Naive B cell (primary cell): Measurements from ENCODE around the gene TRIM66. TPM values are rescaled to one million over a fixed set of nuclear protein-coding genes. Genes with fewer than 3 reads are reported as not detected.

ENCODE experiments used
- ATAC-seq, 2 donors: fragments of 150-1000 bp; cut with Tn5 transposase; 2 replicates each; pipeline ENCODE4 v1.10.0; 2021; ENCODE audit warnings: low read depth in 2 of 2, mild to moderate bottlenecking in 2 of 2, moderate library complexity in 2 of 2
- DNase-seq: peaks from one replicate; pipeline ENCODE4 v3.0.0; 2022
- H3K27ac Mint-ChIP-seq, 6 donors: one replicate each; pipeline ENCODE4 v1.8.0; 2020 to 2022; ENCODE audit warnings: mild to moderate bottlenecking in 6 of 6, mixed read lengths in 6 of 6, moderate library complexity in 5 of 6, inconsistent platforms in 2 of 6
- H3K27me3 Mint-ChIP-seq, 3 donors: one replicate each; pipeline ENCODE4 v1.8.0; 2021 to 2022; ENCODE audit warnings: mixed read lengths in 3 of 3, mild to moderate bottlenecking in 1 of 3
- H3K36me3 Mint-ChIP-seq, 2 donors: one replicate each; pipeline ENCODE4 v1.8.0; 2020 to 2022; ENCODE audit warnings: mixed read lengths in 2 of 2, inconsistent platforms in 1 of 2, mild to moderate bottlenecking in 1 of 2
- H3K4me1 Mint-ChIP-seq, 3 donors: one replicate each; pipeline ENCODE4 v1.8.0; 2020 to 2022; ENCODE audit warnings: mixed read lengths in 3 of 3, inconsistent platforms in 1 of 3, mild to moderate bottlenecking in 1 of 3, moderate library complexity in 1 of 3
- H3K4me3 Mint-ChIP-seq, 8 donors: one replicate each; pipeline ENCODE4 v1.8.0; 2020 to 2022; ENCODE audit warnings: mild to moderate bottlenecking in 8 of 8, mixed read lengths in 8 of 8, moderate library complexity in 8 of 8, inconsistent platforms in 2 of 8
- H3K9me3 Mint-ChIP-seq, 7 donors: one replicate each; pipeline ENCODE4 v1.8.0; 2020 to 2022; ENCODE audit warnings: mixed read lengths in 7 of 7, mild to moderate bottlenecking in 5 of 7, inconsistent platforms in 2 of 7, moderate library complexity in 1 of 7
- polyA plus RNA-seq, 6 donors: library from polyadenylated mRNA; unstranded; fragments of 300-500 nt; fragmentation: Illumina TruSeq; gene quantifications; one replicate each; pipeline ENCODE4 v1.2.3, GENCODE V29; 2021; ENCODE audit warnings: low read depth in 6 of 6

Gene TRIM66
- polyA plus RNA-seq, 6 donors from 2014 or later = 0.31 to 1.7 (median 0.95) TPM; not detected in 1

- no peaks in the 10 kb centered on the region for H3K27me3 Mint-ChIP-seq
- no peak for ATAC-seq
- H3K36me3 Mint-ChIP-seq = peaks cover 0 to 15% of the 10 kb centered on the region in 2 donors
- no peak for DNase-seq
- no peak overlapping the region for H3K27ac Mint-ChIP-seq
- no peak overlapping the region for H3K4me3 Mint-ChIP-seq
- peaks cover 11 to 16% (median 14%) of the 10 kb centered on the region in 3 donors for H3K4me1 Mint-ChIP-seq
- H3K9me3 Mint-ChIP-seq = no peaks in the 10 kb centered on the region
These were observed 11.1 kb upstream of the TRIM66 start for GRCh38 chr11:8693555-8693954.

GRCh38 chr11:8693010-8693551 is 10.6 kb upstream of the TRIM66 start:
- H3K4me3 Mint-ChIP-seq = no peak overlapping the region
- H3K27ac Mint-ChIP-seq = no peak overlapping the region
- H3K27me3 Mint-ChIP-seq = no peaks in the 10 kb centered on the region
- no peak for DNase-seq
- ATAC-seq = no peak
- H3K36me3 Mint-ChIP-seq = peaks cover 0 to 15% of the 10 kb centered on the region in 2 donors
- H3K4me1 Mint-ChIP-seq = peaks cover 12 to 20% (median 18%) of the 10 kb centered on the region in 3 donors
- no peaks in the 10 kb centered on the region for H3K9me3 Mint-ChIP-seq

GRCh38 chr11:8692417-8692816 is 10.0 kb upstream of the TRIM66 start:
- no peaks in the 10 kb centered on the region for H3K9me3 Mint-ChIP-seq
- H3K4me3 Mint-ChIP-seq = no peak overlapping the region
- H3K27ac Mint-ChIP-seq = no peak overlapping the region

GRCh38 chr11:8691601-8692000 is 9.1 kb upstream of the TRIM66 start:
- Mint-ChIP-seq H3K4me1 (peaks cover 17 to 31% (median 24%) of the 10 kb centered on the region in 3 donors), H3K36me3 (peaks cover 0 to 10% of the 10 kb centered on the region in 2 donors), H3K27me3 (no peaks in the 10 kb centered on the region), H3K4me3 (peak overlapping the region in 2 of 8 donors; percentile 72 to 99), H3K9me3 (no peaks in the 10 kb centered on the region), H3K27ac (no peak overlapping the region)
- DNase-seq = no peak
- ATAC-seq = no peak

More at GRCh38 chr11:8692417-8692816, 10.0 kb upstream of the TRIM66 start:
- H3K27me3 Mint-ChIP-seq = no peaks in the 10 kb centered on the region
- peaks cover 17 to 27% (median 24%) of the 10 kb centered on the region in 3 donors for H3K4me1 Mint-ChIP-seq
- H3K36me3 Mint-ChIP-seq = peaks cover 0 to 12% of the 10 kb centered on the region in 2 donors
- ATAC-seq (no peak), DNase-seq (no peak)

GRCh38 chr11:8690374-8691342 is 8.2 kb upstream of the TRIM66 start:
- Mint-ChIP-seq H3K27me3 (no peaks in the 10 kb centered on the region), H3K36me3 (peaks cover 0 to 9% of the 10 kb centered on the region in 2 donors), H3K9me3 (no peaks in the 10 kb centered on the region), H3K27ac (peak overlapping the region in 2 of 6 donors; percentile 63 to 77), H3K4me1 (peaks cover 17 to 32% (median 24%) of the 10 kb centered on the region in 3 donors), H3K4me3 (peak overlapping the region; percentile 30 to 99 (median 92))
- no peak for ATAC-seq
- no peak for DNase-seq

- Mint-ChIP-seq H3K4me3 (peak overlapping the region; percentile 92 to 99 (median 97)), H3K4me1 (peaks cover 24 to 41% (median 32%) of the 10 kb centered on the region in 3 donors), H3K27me3 (no peaks in the 10 kb centered on the region), H3K9me3 (no peaks in the 10 kb centered on the region), H3K27ac (peak overlapping the region; percentile 60 to 97 (median 86)), H3K36me3 (peaks cover 8 to 11% of the 10 kb centered on the region in 2 donors)
- DNase-seq = no peak
- no peak for ATAC-seq
These were observed 7.3 kb upstream of the TRIM66 start for GRCh38 chr11:8689726-8690255.

GRCh38 chr11:8688414-8689362 is 6.2 kb upstream of the TRIM66 start:
- H3K9me3 Mint-ChIP-seq = no peaks in the 10 kb centered on the region
- H3K4me1 Mint-ChIP-seq = peaks cover 29 to 51% (median 38%) of the 10 kb centered on the region in 3 donors
- H3K4me3 Mint-ChIP-seq = peak overlapping the region; percentile 92 to 99 (median 97)
- DNase-seq (peak; percentile 77), ATAC-seq (peak; percentile 86 to 90)
- no peaks in the 10 kb centered on the region for H3K27me3 Mint-ChIP-seq
- H3K36me3 Mint-ChIP-seq = peaks cover 9 to 15% of the 10 kb centered on the region in 2 donors
- peak overlapping the region; percentile 77 to 98 (median 94) for H3K27ac Mint-ChIP-seq

GRCh38 chr11:8686325-8686724 is 3.9 kb upstream of the TRIM66 start:
- DNase-seq (no peak), ATAC-seq (no peak)
- H3K27ac Mint-ChIP-seq = peak overlapping the region in 2 of 6 donors; percentile 44 to 77
- no peaks in the 10 kb centered on the region for H3K27me3 Mint-ChIP-seq
- peak overlapping the region in 2 of 8 donors; percentile 35 to 99 for H3K4me3 Mint-ChIP-seq
- peaks cover 9 to 15% of the 10 kb centered on the region in 2 donors for H3K36me3 Mint-ChIP-seq
- peaks cover 40 to 69% (median 50%) of the 10 kb centered on the region in 3 donors for H3K4me1 Mint-ChIP-seq
- H3K9me3 Mint-ChIP-seq = no peaks in the 10 kb centered on the region

GRCh38 chr11:8685820-8686219 is 3.4 kb upstream of the TRIM66 start:
- Mint-ChIP-seq H3K4me1 (peaks cover 42 to 71% (median 52%) of the 10 kb centered on the region in 3 donors), H3K4me3 (peak overlapping the region in 3 of 8 donors; percentile 32 to 99 (median 66)), H3K9me3 (peaks cover 0 to 2% (median 0%) of the 10 kb centered on the region in 7 donors), H3K27ac (peak overlapping the region in 1 of 6 donors; percentile 76), H3K36me3 (peaks cover 11 to 16% of the 10 kb centered on the region in 2 donors), H3K27me3 (no peaks in the 10 kb centered on the region)
- no peak for ATAC-seq
- DNase-seq = no peak

- H3K9me3 Mint-ChIP-seq = peaks cover 0 to 7% (median 0%) of the 10 kb centered on the region in 7 donors
- no peaks in the 10 kb centered on the region for H3K27me3 Mint-ChIP-seq
- no peak for ATAC-seq
- peaks cover 47 to 75% (median 56%) of the 10 kb centered on the region in 3 donors for H3K4me1 Mint-ChIP-seq
- H3K4me3 Mint-ChIP-seq = peak overlapping the region in 4 of 8 donors; percentile 66 to 99 (median 82)
- no peak for DNase-seq
- no peak overlapping the region for H3K27ac Mint-ChIP-seq
- peaks cover 17 to 21% of the 10 kb centered on the region in 2 donors for H3K36me3 Mint-ChIP-seq
These were observed 2.8 kb upstream of the TRIM66 start for GRCh38 chr11:8685306-8685705.

GRCh38 chr11:8684600-8685290 is 2.3 kb upstream of the TRIM66 start:
- H3K4me1 Mint-ChIP-seq = peaks cover 45 to 71% (median 51%) of the 10 kb centered on the region in 3 donors
- peak overlapping the region in 7 of 8 donors; percentile 15 to 99 (median 95) for H3K4me3 Mint-ChIP-seq
- peaks cover 21 to 26% of the 10 kb centered on the region in 2 donors for H3K36me3 Mint-ChIP-seq
- H3K27me3 Mint-ChIP-seq = no peaks in the 10 kb centered on the region
- H3K9me3 Mint-ChIP-seq = peaks cover 0 to 11% (median 0%) of the 10 kb centered on the region in 7 donors
- ATAC-seq (no peak), DNase-seq (no peak)
- peak overlapping the region in 1 of 6 donors; percentile 4 for H3K27ac Mint-ChIP-seq
